Mesendoderm (in vitro differentiated cells): ENCODE results near the gene COPB1.
"Not testable (repeated sequence)": the region's sequence is repeated elsewhere in the genome, so short reads cannot be mapped to it uniquely, and the experiment has no call there.

Source experiments
- DNase-seq: peaks from one replicate; pipeline ENCODE4 v3.0.0; 2013
- H2AK5ac ChIP-seq: 2 replicates; pipeline ENCODE4 v1.6.1; 2013; ENCODE audit warnings: low read length, inconsistent platforms
- H2BK120ac ChIP-seq: 2 replicates; pipeline ENCODE4 v1.6.1; 2013; ENCODE audit warnings: low read depth, mild to moderate bottlenecking, low read length, moderate library complexity, mixed read lengths
- H2BK15ac ChIP-seq: replicated peaks from 2 replicates; pipeline ENCODE4 v1.6.1; 2013; ENCODE audit warnings: low read depth, mild to moderate bottlenecking, moderate library complexity
- H2BK5ac ChIP-seq: 2 replicates; pipeline ENCODE4 v1.6.1; 2013; ENCODE audit warnings: low read length, inconsistent platforms
- H3K18ac ChIP-seq: 2 replicates; pipeline ENCODE4 v1.6.1; 2013; ENCODE audit warnings: mild to moderate bottlenecking, low read length, mixed read lengths
- H3K23ac ChIP-seq: one replicate; pipeline ENCODE4 v1.6.1; 2013; ENCODE audit warnings: low read length
- H3K27ac ChIP-seq: 2 replicates; pipeline ENCODE4 v1.5.1; 2013; ENCODE audit warnings: low read depth, mild to moderate bottlenecking, inconsistent platforms, low read length, moderate library complexity
- H3K27me3 ChIP-seq: 2 replicates; pipeline ENCODE4 v1.6.1; 2013; ENCODE audit warnings: low read length, control low read depth, mild to moderate bottlenecking, inconsistent platforms; ENCODE audit not compliant: insufficient read depth, poor library complexity
- H3K36me3 ChIP-seq: 2 replicates; pipeline ENCODE4 v1.6.1; 2013; ENCODE audit warnings: low read length, inconsistent platforms; ENCODE audit not compliant: control insufficient read depth, insufficient read depth
- H3K4ac ChIP-seq: one replicate; pipeline ENCODE4 v1.6.1; 2013; ENCODE audit warnings: low read depth, mild to moderate bottlenecking, low read length, moderate library complexity
- H3K4me1 ChIP-seq: 2 replicates; pipeline ENCODE4 v1.6.1; 2013; ENCODE audit warnings: low read depth, low read length, inconsistent platforms; ENCODE audit not compliant: control insufficient read depth
- H3K4me2 ChIP-seq: 2 replicates; pipeline ENCODE4 v1.6.1; 2013; ENCODE audit warnings: low read length
- H3K4me3 ChIP-seq: 2 replicates; pipeline ENCODE4 v1.5.1; 2013; ENCODE audit warnings: mild to moderate bottlenecking, low read length
- H3K56ac ChIP-seq: one replicate; pipeline ENCODE4 v1.6.1; 2013; ENCODE audit warnings: low read length
- H3K79me1 ChIP-seq: 2 replicates; pipeline ENCODE4 v1.6.1; 2013; ENCODE audit warnings: low read length, inconsistent platforms
- H3K79me2 ChIP-seq: 2 replicates; pipeline ENCODE4 v1.6.1; 2013; ENCODE audit warnings: mild to moderate bottlenecking, low read length; ENCODE audit not compliant: control insufficient read depth, insufficient read depth
- H3K9ac ChIP-seq: 2 replicates; pipeline ENCODE4 v1.6.1; 2013; ENCODE audit warnings: low read length, inconsistent platforms
- H4K5ac ChIP-seq: one replicate; pipeline ENCODE4 v1.6.1; 2013; ENCODE audit warnings: low read length
- H4K8ac ChIP-seq: one replicate; pipeline ENCODE4 v1.6.1; 2013; ENCODE audit warnings: low read depth, mild to moderate bottlenecking, control low read depth, low read length, moderate library complexity
- WGBS: extraction: QIAGEN DNeasy Blood & Tissue Kit; methylation state at CpG from one replicate; pipeline ENCODE4 v1.1.7; 2013; ENCODE audit warnings: low lambda C conversion rate, missing lambda C conversion rate; ENCODE audit not compliant: insufficient coverage; ENCODE audit errors: extremely low coverage; 5-methylcytosine and 5-hydroxymethylcytosine counted together

The COPB1 gene

GRCh38 chr11:14535166-14535565 is 35.6 kb upstream of the COPB1 start:
- not testable (repeated sequence) for H3K9ac ChIP-seq, H3K4ac ChIP-seq, H2AK5ac ChIP-seq, H3K4me2 ChIP-seq, H3K36me3 ChIP-seq, H3K23ac ChIP-seq, H3K4me3 ChIP-seq, DNase-seq, H4K8ac ChIP-seq, H2BK5ac ChIP-seq, H3K79me1 ChIP-seq, H4K5ac ChIP-seq, H3K56ac ChIP-seq, H3K27ac ChIP-seq, H3K18ac ChIP-seq, H3K27me3 ChIP-seq, H2BK120ac ChIP-seq, H3K79me2 ChIP-seq, H3K4me1 ChIP-seq, H2BK15ac ChIP-seq
- WGBS, result no CpG with 5 or more reads among the region's 4 CpGs

- H4K5ac ChIP-seq, result no peak overlapping the region
- no peak overlapping the region for H2BK120ac ChIP-seq
- H4K8ac ChIP-seq, result no peak overlapping the region
- H3K36me3 ChIP-seq, result no peaks in the 10 kb centered on the region
- H3K4me1 ChIP-seq, result peaks cover 5% of the 10 kb centered on the region
- H3K23ac ChIP-seq, result no peak overlapping the region
- H3K79me1 ChIP-seq, result no peaks in the 10 kb centered on the region
- H2BK15ac ChIP-seq, result no peak overlapping the region
- no peak overlapping the region for H3K18ac ChIP-seq
- no peak overlapping the region for H3K56ac ChIP-seq
- WGBS, result no CpG with 5 or more reads among the region's 2 CpGs
- no peak overlapping the region for H2BK5ac ChIP-seq
- H3K4me3 ChIP-seq, result no peak overlapping the region
- no peak overlapping the region for H3K4me2 ChIP-seq
- no peaks in the 10 kb centered on the region for H3K79me2 ChIP-seq
- H3K9ac ChIP-seq, result no peak overlapping the region
- DNase-seq, result peak; percentile 68
- no peak overlapping the region for H3K4ac ChIP-seq
- no peak overlapping the region for H3K27ac ChIP-seq
- H3K27me3 ChIP-seq, result no peaks in the 10 kb centered on the region
- no peak overlapping the region for H2AK5ac ChIP-seq
Observed at GRCh38 chr11:14529951-14530350, 30.3 kb upstream of the COPB1 start.

- no peak overlapping the region for H2AK5ac ChIP-seq
- H3K36me3 ChIP-seq, result no peaks in the 10 kb centered on the region
- H3K18ac ChIP-seq, result no peak overlapping the region
- H3K23ac ChIP-seq, result no peak overlapping the region
- H3K4me2 ChIP-seq, result no peak overlapping the region
- no CpG with 5 or more reads among the region's 3 CpGs for WGBS
- H4K8ac ChIP-seq, result no peak overlapping the region
- no peak overlapping the region for H3K9ac ChIP-seq
- no peak overlapping the region for H3K56ac ChIP-seq
- no peaks in the 10 kb centered on the region for H3K79me1 ChIP-seq
- H3K27ac ChIP-seq, result no peak overlapping the region
- H2BK120ac ChIP-seq, result no peak overlapping the region
- no peak overlapping the region for H2BK15ac ChIP-seq
- H3K4ac ChIP-seq, result peak overlapping the region; percentile 16
- no peaks in the 10 kb centered on the region for H3K27me3 ChIP-seq
- H3K4me1 ChIP-seq, result peaks cover 5% of the 10 kb centered on the region
- peak; percentile 13 for DNase-seq
- H4K5ac ChIP-seq, result no peak overlapping the region
- no peak overlapping the region for H3K4me3 ChIP-seq
- no peak overlapping the region for H2BK5ac ChIP-seq
- no peaks in the 10 kb centered on the region for H3K79me2 ChIP-seq
Observed at GRCh38 chr11:14529321-14529720, 29.7 kb upstream of the COPB1 start.

DNA sequence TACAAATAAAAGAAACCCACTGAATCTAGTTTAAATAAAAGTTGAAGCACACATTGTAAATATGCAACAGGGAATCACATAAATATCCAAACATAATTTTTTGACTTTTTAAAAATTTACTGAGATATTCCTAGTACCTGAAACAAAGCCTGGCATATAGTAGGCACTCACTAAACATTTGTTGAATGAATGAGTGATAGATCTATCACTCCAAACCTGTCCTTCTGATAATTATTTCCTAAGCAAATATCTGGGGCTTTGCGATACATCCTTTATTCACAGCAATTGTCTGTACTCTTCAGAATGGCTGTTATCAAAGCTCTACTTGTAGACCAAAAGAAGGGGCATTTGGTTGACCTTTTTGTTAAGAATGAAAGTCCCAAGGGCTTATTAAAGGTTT is 23.2 kb upstream of the COPB1 start:
- no peak overlapping the region for H3K27ac ChIP-seq

GRCh38 chr11:14522245-14522644 is 22.6 kb upstream of the COPB1 start:
- Histone ChIP-seq H2BK15ac (no peak overlapping the region), H2BK120ac (no peak overlapping the region), H3K23ac (no peak overlapping the region)

More for the DNA sequence above, 23.2 kb upstream of the COPB1 start:
- H2AK5ac ChIP-seq, result no peak overlapping the region
- no peaks in the 10 kb centered on the region for H3K27me3 ChIP-seq
- H3K4ac ChIP-seq, result no peak overlapping the region
- H4K5ac ChIP-seq, result no peak overlapping the region
- H3K56ac ChIP-seq, result no peak overlapping the region
- H4K8ac ChIP-seq, result no peak overlapping the region
- WGBS, result no CpG with 5 or more reads among the region's 1 CpG
- no peak overlapping the region for H3K4me3 ChIP-seq
- no peak overlapping the region for H3K23ac ChIP-seq
- no peaks in the 10 kb centered on the region for H3K4me1 ChIP-seq
- H2BK5ac ChIP-seq, result no peak overlapping the region
- no peak for DNase-seq
- H3K18ac ChIP-seq, result no peak overlapping the region
- H3K4me2 ChIP-seq, result no peak overlapping the region
- H3K79me1 ChIP-seq, result peaks cover 6% of the 10 kb centered on the region
- no peak overlapping the region for H2BK15ac ChIP-seq
- no peak overlapping the region for H3K9ac ChIP-seq
- H3K79me2 ChIP-seq, result peaks cover 14% of the 10 kb centered on the region
- H2BK120ac ChIP-seq, result no peak overlapping the region
- H3K36me3 ChIP-seq, result no peaks in the 10 kb centered on the region

GRCh38 chr11:14520747-14521151 is 21.1 kb upstream of the COPB1 start:
- WGBS, result no CpG with 5 or more reads among the region's 11 CpGs

More at GRCh38 chr11:14522245-14522644, 22.6 kb upstream of the COPB1 start:
- no CpG with 5 or more reads among the region's 1 CpG for WGBS
- Histone ChIP-seq H3K4ac (no peak overlapping the region), H3K4me1 (no peaks in the 10 kb centered on the region), H3K56ac (no peak overlapping the region), H3K4me3 (no peak overlapping the region), H4K5ac (no peak overlapping the region), H2BK5ac (no peak overlapping the region), H3K79me2 (peaks cover 14% of the 10 kb centered on the region), H2AK5ac (no peak overlapping the region), H3K27me3 (no peaks in the 10 kb centered on the region), H3K18ac (no peak overlapping the region), H3K79me1 (peaks cover 6% of the 10 kb centered on the region), H3K4me2 (no peak overlapping the region), H4K8ac (no peak overlapping the region), H3K36me3 (no peaks in the 10 kb centered on the region), H3K9ac (no peak overlapping the region), H3K27ac (no peak overlapping the region)
- DNase-seq, result no peak

More at GRCh38 chr11:14520747-14521151, 21.1 kb upstream of the COPB1 start:
- Histone ChIP-seq H3K27ac (peak overlapping the region; percentile 24), H3K79me2 (peaks cover 14% of the 10 kb centered on the region), H4K5ac (no peak overlapping the region), H3K9ac (peak overlapping the region; percentile 70), H3K4me3 (peak overlapping the region; percentile 46), H3K36me3 (no peaks in the 10 kb centered on the region), H2BK15ac (no peak overlapping the region), H3K56ac (peak overlapping the region; percentile 85), H3K4me1 (no peaks in the 10 kb centered on the region), H2BK5ac (no peak overlapping the region), H4K8ac (no peak overlapping the region), H3K79me1 (peaks cover 6% of the 10 kb centered on the region), H3K23ac (no peak overlapping the region), H3K4ac (no peak overlapping the region), H2AK5ac (no peak overlapping the region), H2BK120ac (no peak overlapping the region), H3K4me2 (peak overlapping the region; percentile 49), H3K18ac (peak overlapping the region; percentile 13), H3K27me3 (no peaks in the 10 kb centered on the region)
- DNase-seq, result no peak
